Kidney epithelial cell (primary cell): ENCODE data around the gene REELD1. TPM values are rescaled to one million over a fixed set of nuclear protein-coding genes. Genes with fewer than 3 reads are reported as not detected.

Source experiments
- DNase-seq: peaks from one replicate; pipeline ENCODE4 v3.0.0-alpha.2; 2010; ENCODE audit warnings: low read depth
- H3K27me3 ChIP-seq: 2 replicates; pipeline ENCODE4 v1.6.0; 2011; ENCODE audit warnings: low read length; ENCODE audit not compliant: control insufficient read depth, insufficient read depth
- H3K36me3 ChIP-seq: 2 replicates; pipeline ENCODE4 v1.5.1; 2011; ENCODE audit warnings: low read length; ENCODE audit not compliant: control insufficient read depth, insufficient read depth
- H3K4me3 ChIP-seq: 2 replicates; pipeline ENCODE4 v1.5.1; 2011; ENCODE audit warnings: low read depth, mild to moderate bottlenecking, control low read depth, low read length
- CTCF ChIP-seq: IDR thresholded peaks from 2 replicates; pipeline ENCODE4 v1.5.1; 2011; ENCODE audit warnings: mild to moderate bottlenecking, moderate library complexity, low read length, control low read depth, inconsistent platforms; ENCODE audit not compliant: insufficient read depth, poor library complexity, severe bottlenecking
- total RNA-seq: library from RNA; depleted of rRNA; stranded (reverse); fragments of >200 nt; gene quantifications from 2 replicates; pipeline ENCODE4 v1.2.3, GENCODE V29; 2015

The REELD1 gene
- total RNA-seq, 1 donor from 2014 or later, result not detected

- Histone ChIP-seq H3K4me3 (no peak overlapping the region), H3K36me3 (no peaks in the 10 kb centered on the region), H3K27me3 (no peaks in the 10 kb centered on the region)
- no peak for DNase-seq
- no peak for TF ChIP-seq CTCF
Measured at GRCh38 chr4:146176891-146177290, 37.4 kb upstream of the REELD1 start.

- TF ChIP-seq CTCF, result no peak
- no peak for DNase-seq
- Histone ChIP-seq H3K4me3 (no peak overlapping the region), H3K36me3 (no peaks in the 10 kb centered on the region), H3K27me3 (no peaks in the 10 kb centered on the region)
Measured at GRCh38 chr4:146178126-146178525, 36.2 kb upstream of the REELD1 start.

GRCh38 chr4:146179784-146180370 is 34.5 kb upstream of the REELD1 start:
- DNase-seq, result no peak
- Histone ChIP-seq H3K36me3 (no peaks in the 10 kb centered on the region), H3K4me3 (no peak overlapping the region), H3K27me3 (no peaks in the 10 kb centered on the region)
- no peak for TF ChIP-seq CTCF

- H3K27me3 ChIP-seq, result no peaks in the 10 kb centered on the region
- H3K4me3 ChIP-seq, result no peak overlapping the region
- TF ChIP-seq CTCF, result no peak
- H3K36me3 ChIP-seq, result no peaks in the 10 kb centered on the region
- DNase-seq, result no peak
Measured at GRCh38 chr4:146182443-146182842, 31.9 kb upstream of the REELD1 start.

GRCh38 chr4:146183209-146183608 is 31.1 kb upstream of the REELD1 start:
- TF ChIP-seq CTCF, result no peak
- no peaks in the 10 kb centered on the region for H3K36me3 ChIP-seq
- no peak overlapping the region for H3K4me3 ChIP-seq
- H3K27me3 ChIP-seq, result no peaks in the 10 kb centered on the region
- no peak for DNase-seq

- H3K27me3 ChIP-seq, result no peaks in the 10 kb centered on the region
- DNase-seq, result no peak
- no peak overlapping the region for H3K4me3 ChIP-seq
- no peak for TF ChIP-seq CTCF
- H3K36me3 ChIP-seq, result no peaks in the 10 kb centered on the region
Measured at GRCh38 chr4:146186041-146186440, 28.3 kb upstream of the REELD1 start.
